SH-SY5Y (cell line): ENCODE measurements around the gene SPATA20.

Source experiments
- GATA2 ChIP-seq: IDR thresholded peaks from 2 replicates; pipeline ENCODE4 v1.6.1; 2011; ENCODE audit warnings: mild to moderate bottlenecking, low read depth, low read length
- GATA3 ChIP-seq: IDR thresholded peaks from 2 replicates; pipeline ENCODE4 v1.6.1; 2011; ENCODE audit warnings: low read depth, mild to moderate bottlenecking, low read length, moderate library complexity

GRCh38 chr17:50558091-50558490 is 11.1 kb downstream of the SPATA20 start:
- TF ChIP-seq GATA2: no peak
- TF ChIP-seq GATA3: no peak
